Liver (tissue), 9 donors: ENCODE results near the gene SEPTIN7. TPM values are rescaled to one million over a fixed set of nuclear protein-coding genes. Genes with fewer than 3 reads are reported as not detected.

Experiments used
- DNase-seq: peaks from one replicate; pipeline ENCODE4 v3.0.0-alpha.2; 2017; ENCODE audit warnings: low spot score
- H3K27ac ChIP-seq, 2 donors: one replicate each; pipeline ENCODE4 v1.7.0; 2013; ENCODE audit warnings: inconsistent platforms in 2 of 2, low read length in 2 of 2, control low read depth in 1 of 2, low read depth in 1 of 2, mild to moderate bottlenecking in 1 of 2
- H3K27me3 ChIP-seq, 4 donors: one replicate each; pipeline versions ENCODE4 v1.6.1 to v1.7.0; 2013; ENCODE audit warnings: low read length in 3 of 4, inconsistent platforms in 1 of 4, mild to moderate bottlenecking in 1 of 4, moderate library complexity in 1 of 4; ENCODE audit not compliant: control insufficient read depth in 4 of 4, insufficient read depth in 4 of 4
- H3K36me3 ChIP-seq, 4 donors: one replicate each; pipeline versions ENCODE4 v1.6.1 to v1.7.0; 2013; ENCODE audit warnings: low read length in 3 of 4, mild to moderate bottlenecking in 3 of 4, low read depth in 1 of 4, moderate library complexity in 1 of 4; ENCODE audit not compliant: control insufficient read depth in 4 of 4, insufficient read depth in 3 of 4
- H3K4me1 ChIP-seq, 4 donors: one replicate each; pipeline versions ENCODE4 v1.6.1 to v1.7.0; 2013; ENCODE audit warnings: low read length in 3 of 4, mild to moderate bottlenecking in 3 of 4, moderate library complexity in 1 of 4; ENCODE audit not compliant: control insufficient read depth in 4 of 4, insufficient read depth in 4 of 4
- H3K4me3 ChIP-seq, 3 donors: one replicate each; pipeline versions ENCODE4 v1.6.1 to v1.7.0; 2013; ENCODE audit warnings: low read length in 3 of 3, control low read depth in 1 of 3, low read depth in 1 of 3, mild to moderate bottlenecking in 1 of 3
- H3K9ac ChIP-seq, 2 donors: one replicate each; pipeline ENCODE4 v1.7.0; 2013; ENCODE audit warnings: low read length in 2 of 2, mild to moderate bottlenecking in 2 of 2, moderate library complexity in 2 of 2, control low read depth in 1 of 2, low read depth in 1 of 2
- H3K9me3 ChIP-seq, 4 donors: one replicate each; pipeline versions ENCODE4 v1.6.1 to v1.7.0; 2013; ENCODE audit warnings: low read length in 3 of 4; ENCODE audit not compliant: control insufficient read depth in 4 of 4
- ATF3 ChIP-seq: IDR thresholded peaks from 2 replicates; pipeline ENCODE4 v1.6.1; 2016; ENCODE audit warnings: antibody characterized with exemption
- CTCF ChIP-seq: fragments of 150-350 bp; IDR thresholded peaks from 2 replicates; pipeline ENCODE4 v1.5.1; 2017; ENCODE audit warnings: improper control_type of control experiment, low read depth, low read length; ENCODE audit not compliant: missing input control
- EGR1 ChIP-seq, 2 donors: IDR thresholded peaks; 2 replicates each; pipeline ENCODE4 v1.6.1; 2016 to 2018; ENCODE audit warnings: antibody characterized with exemption in 2 of 2, low read depth in 2 of 2
- FOXA1 ChIP-seq: IDR thresholded peaks from 2 replicates; pipeline ENCODE4 v1.6.1; 2016; ENCODE audit warnings: antibody characterized with exemption
- FOXA2 ChIP-seq: IDR thresholded peaks from 2 replicates; pipeline ENCODE4 v1.6.1; 2016; ENCODE audit warnings: antibody characterized with exemption
- GABPA ChIP-seq, 2 donors: IDR thresholded peaks in 1 of 2; conservative IDR thresholded peaks in 1 of 2; 2 replicates each; pipeline ENCODE4 v1.6.1; 2016; ENCODE audit warnings: antibody characterized with exemption in 2 of 2, mild to moderate bottlenecking in 1 of 2, moderate library complexity in 1 of 2
- HNF4A ChIP-seq, 2 donors: conservative IDR thresholded peaks; 2 replicates each; pipeline ENCODE4 v1.6.1; 2016; ENCODE audit warnings: antibody characterized with exemption in 2 of 2, mild to moderate bottlenecking in 2 of 2
- MAX ChIP-seq: IDR thresholded peaks from 2 replicates; pipeline ENCODE4 v1.6.1; 2016; ENCODE audit warnings: antibody characterized with exemption
- NR2F2 ChIP-seq: IDR thresholded peaks from 2 replicates; pipeline ENCODE4 v1.6.1; 2016; ENCODE audit warnings: antibody characterized with exemption
- REST ChIP-seq: IDR thresholded peaks from 2 replicates; pipeline ENCODE4 v1.6.1; 2016; ENCODE audit warnings: antibody characterized with exemption, mild to moderate bottlenecking
- RXRA ChIP-seq, 2 donors: IDR thresholded peaks; 2 replicates each; pipeline ENCODE4 v1.6.1; 2017 to 2018; ENCODE audit warnings: antibody characterized with exemption in 2 of 2, mild to moderate bottlenecking in 1 of 2
- SP1 ChIP-seq: IDR thresholded peaks from 2 replicates; pipeline ENCODE4 v1.6.1; 2018; ENCODE audit warnings: antibody characterized with exemption, mild to moderate bottlenecking
- TAF1 ChIP-seq: conservative IDR thresholded peaks from 2 replicates; pipeline ENCODE4 v1.6.1; 2016; ENCODE audit warnings: antibody characterized with exemption, mild to moderate bottlenecking
- YY1 ChIP-seq: IDR thresholded peaks from 2 replicates; pipeline ENCODE4 v1.6.1; 2016; ENCODE audit warnings: antibody characterized with exemption, mild to moderate bottlenecking
- ZBTB33 ChIP-seq: IDR thresholded peaks from 2 replicates; pipeline ENCODE4 v1.6.1; 2016; ENCODE audit warnings: antibody characterized with exemption
- WGBS: extraction: QIAGEN DNeasy Blood & Tissue Kit; methylation state at CpG from one replicate; pipeline ENCODE4 v1.1.7; 2013; 5-methylcytosine and 5-hydroxymethylcytosine counted together
- polyA plus RNA-seq, 2 donors: library from polyadenylated mRNA; stranded (reverse) in 1 of 2; unstranded in 1 of 2; fragments of 200-250 nt in 1 of 2; fragments of >200 nt in 1 of 2; fragmentation: Nextera tagmentation in 1 of 2; extraction: Ambion mirVana in 1 of 2; gene quantifications; one replicate each; pipeline versions ENCODE4 v1.2.1 to v1.2.3, GENCODE V29; 2013 to 2015
- total RNA-seq, 2 donors: library from RNA; depleted of rRNA; stranded (reverse); fragments of >200 nt; gene quantifications; one replicate each; pipeline ENCODE4 v1.2.3, GENCODE V29; 2014
- donor health status: healthy.
- donor health status: healthy.
- donor health status: healthy.
- donor health status: healthy.
- donor health status: healthy.

The SEPTIN7 gene
- total and polyA plus RNA-seq, 4 donors = 48.3 to 86.1 (median 55.8) TPM

GRCh38 chr7:35802649-35803048, 1.8 kb downstream of the SEPTIN7 start:
- Histone ChIP-seq H3K4me3 (peak overlapping the region in 1 of 3 donors; percentile 29), H3K27me3 (no peaks in the 10 kb centered on the region), H3K27ac (no peak overlapping the region), H3K9me3 (no peaks in the 10 kb centered on the region), H3K4me1 (peaks cover 3 to 21% (median 11%) of the 10 kb centered on the region in 4 donors), H3K36me3 (no peaks in the 10 kb centered on the region), H3K9ac (peak overlapping the region in 1 of 2 donors; percentile 81)
- TF ChIP-seq MAX (no peak), HNF4A (conservative IDR thresholded peaks at IDR 0.05) (no peak), YY1 (no peak), CTCF (no peak), TAF1 (no peak), RXRA (IDR thresholded peaks at IDR 0.05) (no peak), NR2F2 (no peak), ATF3 (no peak), GABPA (IDR thresholded peaks at IDR 0.05 in 1 of 2, conservative IDR thresholded peaks at IDR 0.05 in 1 of 2) (no peak), EGR1 (IDR thresholded peaks at IDR 0.05; ENCODE audit: low read depth in 2 of 2) (no peak), FOXA2 (no peak), REST (no peak), ZBTB33 (no peak)
- 47% methylated on average over 3 of the region's 3 CpGs for WGBS
- no peak for DNase-seq

- Histone ChIP-seq H3K9ac (no peak overlapping the region), H3K27ac (no peak overlapping the region), H3K4me3 (no peak overlapping the region), H3K4me1 (peaks cover 3 to 21% (median 11%) of the 10 kb centered on the region in 4 donors), H3K27me3 (no peaks in the 10 kb centered on the region), H3K36me3 (no peaks in the 10 kb centered on the region), H3K9me3 (no peaks in the 10 kb centered on the region)
- no peak for DNase-seq
- WGBS = 96% methylated on average over 10 of the region's 10 CpGs
- no peak for TF ChIP-seq REST
- TF ChIP-seq EGR1 (IDR thresholded peaks at IDR 0.05; ENCODE audit: low read depth in 2 of 2) = no peak
- no peak for TF ChIP-seq MAX
- no peak for TF ChIP-seq TAF1
- TF ChIP-seq NR2F2 = no peak
- TF ChIP-seq ATF3 = no peak
- TF ChIP-seq SP1 = no peak
- TF ChIP-seq FOXA1 = no peak
- TF ChIP-seq FOXA2 = no peak
- no peak for TF ChIP-seq ZBTB33
- TF ChIP-seq HNF4A (conservative IDR thresholded peaks at IDR 0.05) = no peak
These were observed 3.5 kb downstream of the SEPTIN7 start for GRCh38 chr7:35804231-35804970.
